NOMO-1 (cell line): ENCODE measurements around the gene GLCE.
A peak's percentile ranks its signal among the peaks of the same experiment; 100 is the strongest.

Source experiments
- DNase-seq, 2 experiments: peaks; one replicate each; lab custom pipeline; 2025; ENCODE audit not compliant: unreplicated experiment in 2 of 2; lab: John Stamatoyannopoulos, UW

The GLCE gene

DNA sequence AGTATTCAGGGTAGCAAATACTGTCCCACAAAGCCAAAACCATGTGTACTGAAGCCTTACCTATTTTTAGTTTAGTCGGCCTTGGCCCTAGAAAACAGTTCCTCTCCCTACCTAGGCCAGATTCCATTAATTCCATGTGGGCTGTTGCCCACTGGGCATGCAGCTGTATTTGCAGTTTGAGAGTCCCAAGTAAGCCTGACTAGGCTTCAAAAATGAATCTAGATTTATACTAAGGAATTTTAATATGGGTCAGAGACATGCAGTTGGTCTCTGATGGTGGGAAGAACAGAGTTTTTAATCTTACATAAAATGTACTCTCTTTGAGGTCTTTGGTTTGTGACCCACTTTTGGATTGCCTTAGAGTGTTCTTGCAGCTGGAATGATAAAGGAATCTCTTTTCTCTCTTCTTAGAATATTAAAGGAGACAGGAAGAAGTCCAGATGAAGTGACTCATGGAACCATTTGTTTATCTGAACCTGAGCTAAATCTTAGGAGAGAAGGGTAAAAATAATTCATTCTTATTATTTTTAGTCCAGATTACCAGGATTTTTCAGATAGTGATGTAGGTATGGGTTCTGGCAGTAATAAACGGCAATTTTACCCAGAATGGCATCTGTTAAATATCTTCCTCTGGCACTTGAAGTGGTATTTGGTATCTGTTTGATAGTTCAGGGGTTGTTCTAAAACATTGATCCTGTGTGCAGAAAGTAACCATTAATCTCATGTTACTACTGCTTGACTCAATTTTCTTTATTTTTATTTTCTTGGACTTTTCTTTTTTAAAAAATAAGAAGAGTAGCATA lies 33.8 kb downstream of the GLCE start:
- DNase-seq, result no peak

GRCh38 chr15:69194854-69195253 lies 34.4 kb downstream of the GLCE start:
- no peak for DNase-seq

DNA sequence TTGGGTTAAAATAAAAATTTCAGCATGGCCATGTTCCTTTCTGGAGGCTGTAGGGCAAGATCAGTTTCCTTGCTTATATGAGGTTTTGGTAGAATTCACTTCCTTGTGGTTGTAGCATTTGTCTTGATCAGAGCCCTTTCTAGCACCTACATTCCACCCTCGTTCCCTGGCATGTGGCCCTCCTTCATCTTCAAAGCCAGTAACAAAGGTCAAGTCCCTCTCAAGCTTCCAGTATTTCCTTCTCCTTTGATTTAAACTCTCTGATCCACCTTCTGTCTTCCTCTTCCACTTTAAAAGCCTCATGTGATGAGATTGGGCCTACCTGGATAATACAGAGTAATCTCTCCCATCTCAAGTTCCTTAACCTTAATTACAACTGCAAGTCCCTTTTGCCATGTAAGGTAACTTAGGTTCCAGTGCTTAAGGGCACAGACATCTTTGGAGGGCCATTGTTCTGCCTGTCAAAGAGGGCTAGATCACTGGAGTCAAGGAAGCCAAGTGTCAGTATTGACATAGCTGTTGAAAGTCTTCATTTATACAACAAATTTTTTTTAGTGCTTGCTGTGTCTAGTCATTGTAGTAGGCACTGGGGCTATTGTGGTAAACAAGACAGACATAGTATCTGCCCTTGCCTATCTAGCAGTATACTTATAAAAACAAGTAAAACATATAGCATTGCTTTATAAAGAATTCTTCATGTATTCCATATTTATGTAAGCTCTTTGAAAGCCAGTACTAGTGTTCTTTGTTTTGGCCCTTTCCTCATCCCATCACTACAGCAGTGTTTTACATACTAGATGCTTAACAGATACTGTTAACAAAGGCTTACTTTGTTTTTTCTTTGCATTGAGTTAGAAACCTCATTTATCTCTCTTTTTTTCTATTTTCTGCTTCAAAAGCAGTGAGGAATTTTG lies 40.7 kb downstream of the GLCE start:
- DNase-seq, result no peak

DNA sequence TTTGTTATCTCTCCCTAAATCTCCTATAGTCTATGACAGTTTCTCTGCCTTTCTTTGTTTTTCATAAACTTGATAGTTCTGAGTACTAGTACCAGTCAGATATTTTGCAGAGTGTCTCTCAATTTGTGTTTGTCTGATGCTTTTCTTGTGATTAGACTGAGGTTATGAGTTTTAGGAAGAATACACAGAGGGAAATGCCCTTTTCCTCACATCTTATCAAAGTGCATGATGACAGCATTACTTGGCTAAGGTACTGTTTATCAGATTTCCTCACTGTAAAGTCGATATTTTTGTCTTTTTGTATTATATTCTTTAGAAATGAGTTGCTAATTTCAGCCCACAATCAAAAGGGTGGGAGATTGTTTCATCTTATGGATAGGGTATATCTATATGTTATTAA lies 45.6 kb downstream of the GLCE start:
- DNase-seq, result no peak

DNA sequence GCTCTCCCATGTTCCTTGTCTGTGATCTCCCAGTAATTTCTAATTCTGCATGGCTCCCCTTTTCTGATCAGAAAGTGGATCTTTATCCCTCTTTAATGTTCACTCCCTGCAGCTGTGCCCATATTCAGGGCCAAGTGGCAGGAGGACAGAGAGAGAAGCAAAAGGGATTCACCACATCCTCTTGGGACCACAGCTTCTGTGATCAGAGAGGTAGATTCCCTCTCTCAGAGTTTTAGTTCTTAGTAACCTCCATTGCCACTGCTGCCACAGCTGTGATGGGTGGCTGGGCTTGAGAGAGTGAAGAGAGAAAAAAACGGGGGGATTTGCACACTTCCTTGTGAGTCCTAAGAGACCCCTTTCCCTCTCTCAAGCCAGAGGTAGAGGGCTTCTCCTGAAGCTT lies 49.2 kb downstream of the GLCE start:
- no peak for DNase-seq

GRCh38 chr15:69210574-69210973 lies 50.1 kb downstream of the GLCE start:
- no peak for DNase-seq

GRCh38 chr15:69213786-69214185 lies 53.4 kb downstream of the GLCE start:
- no peak for DNase-seq

- no peak for DNase-seq
Measured at GRCh38 chr15:69215314-69216035, 55.0 kb downstream of the GLCE start.

GRCh38 chr15:69217381-69217780 lies 56.9 kb downstream of the GLCE start:
- no peak for DNase-seq

GRCh38 chr15:69219690-69220089 lies 59.3 kb downstream of the GLCE start:
- no peak for DNase-seq

DNA sequence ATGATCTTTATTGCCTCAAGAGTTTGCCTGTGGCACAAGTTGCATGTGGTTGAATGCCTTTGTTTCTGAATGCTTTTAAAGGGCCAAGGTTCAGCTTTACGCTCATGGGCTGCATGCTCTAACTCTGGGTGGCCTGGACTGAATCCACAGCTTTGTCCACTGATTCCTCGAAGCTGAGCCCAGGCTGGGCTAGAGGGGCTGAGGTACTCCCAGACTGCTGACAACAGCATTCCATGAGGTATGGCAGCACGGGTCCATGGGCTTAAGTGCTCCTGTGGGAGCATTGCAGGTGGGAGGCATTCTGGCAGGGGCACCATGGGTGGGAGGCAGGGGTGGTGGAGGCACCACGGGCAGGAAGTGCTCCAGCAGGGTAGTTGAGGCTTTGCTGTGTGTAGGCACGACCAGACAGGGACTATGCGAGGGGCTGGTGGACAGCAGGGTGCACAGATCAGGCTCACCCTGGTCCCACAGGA lies 61.6 kb downstream of the GLCE start:
- no peak for DNase-seq

GRCh38 chr15:69223083-69223813 lies 62.8 kb downstream of the GLCE start:
- no peak for DNase-seq

- no peak for DNase-seq
Measured at GRCh38 chr15:69224383-69224782, 63.9 kb downstream of the GLCE start.

DNA sequence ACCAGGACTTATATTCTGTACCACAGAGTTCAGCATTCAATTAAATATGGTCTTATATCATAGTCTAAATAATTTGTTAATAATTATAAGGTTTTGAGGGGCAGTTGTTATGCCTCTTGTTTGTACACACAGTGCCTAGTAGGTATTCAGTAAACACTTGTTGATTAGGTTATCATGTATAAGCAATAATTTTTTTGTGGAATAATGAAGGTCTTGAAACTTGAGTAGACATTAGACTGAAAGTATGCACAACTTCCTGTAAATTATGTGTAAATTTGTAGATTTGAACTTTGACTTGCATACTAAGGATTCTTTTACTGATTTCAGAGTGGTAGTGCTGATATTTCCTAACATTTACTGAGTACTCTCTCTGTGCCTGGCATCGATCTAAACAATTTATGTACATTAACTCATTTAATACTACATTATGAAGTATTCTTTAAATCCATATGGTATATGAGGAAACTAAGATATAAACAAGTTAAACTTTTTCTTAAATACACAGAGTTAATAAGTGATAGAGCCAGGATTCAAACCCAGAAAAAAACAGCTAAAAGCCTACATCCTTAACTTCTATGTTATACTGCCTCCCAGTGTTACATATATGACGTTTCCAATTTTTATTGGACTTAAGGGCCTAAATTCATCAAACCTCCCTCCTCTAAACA lies 65.1 kb downstream of the GLCE start:
- peak in 1 of 2 experiments; percentile 25 for DNase-seq

DNA sequence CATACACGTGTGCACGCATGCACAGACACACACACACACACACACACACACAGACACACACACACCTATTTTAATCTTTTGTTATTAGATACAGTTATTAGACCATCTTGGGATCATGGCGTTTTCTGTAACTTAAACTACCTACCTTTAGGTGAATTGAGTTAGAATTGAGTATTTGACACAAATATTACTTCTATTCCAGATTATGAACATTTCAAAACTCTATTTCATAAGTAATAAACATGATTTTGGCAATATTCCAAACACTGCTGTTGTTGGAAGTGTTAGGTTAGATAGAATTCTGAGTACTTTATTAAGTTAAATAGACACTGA lies 65.6 kb downstream of the GLCE start:
- no peak for DNase-seq

- peak in 1 of 2 experiments; percentile 5 for DNase-seq
Measured at GRCh38 chr15:69232144-69232543, 71.7 kb downstream of the GLCE start.

- DNase-seq, result no peak
Measured at GRCh38 chr15:69232765-69233164, 72.3 kb downstream of the GLCE start.

- DNase-seq, result no peak
Measured at GRCh38 chr15:69234676-69235075, 74.2 kb downstream of the GLCE start.

GRCh38 chr15:69236505-69236904 lies 76.1 kb downstream of the GLCE start:
- no peak for DNase-seq

GRCh38 chr15:69237718-69238117 lies 77.3 kb downstream of the GLCE start:
- no peak for DNase-seq
